HG03342 (cell line): Measurements from ENCODE around the gene CD320.
"Not testable (repeated sequence)": the region's sequence is repeated elsewhere in the genome, so short reads cannot be mapped to it uniquely, and the experiment has no call there.

ENCODE experiments used
- ATAC-seq: cut with Tn5 transposase; IDR thresholded peaks from one replicate; pipeline ENCODE4 v1.9.1; 2021; ENCODE audit warnings: mild to moderate bottlenecking, moderate library complexity; ENCODE audit not compliant: unreplicated experiment

Gene CD320

DNA sequence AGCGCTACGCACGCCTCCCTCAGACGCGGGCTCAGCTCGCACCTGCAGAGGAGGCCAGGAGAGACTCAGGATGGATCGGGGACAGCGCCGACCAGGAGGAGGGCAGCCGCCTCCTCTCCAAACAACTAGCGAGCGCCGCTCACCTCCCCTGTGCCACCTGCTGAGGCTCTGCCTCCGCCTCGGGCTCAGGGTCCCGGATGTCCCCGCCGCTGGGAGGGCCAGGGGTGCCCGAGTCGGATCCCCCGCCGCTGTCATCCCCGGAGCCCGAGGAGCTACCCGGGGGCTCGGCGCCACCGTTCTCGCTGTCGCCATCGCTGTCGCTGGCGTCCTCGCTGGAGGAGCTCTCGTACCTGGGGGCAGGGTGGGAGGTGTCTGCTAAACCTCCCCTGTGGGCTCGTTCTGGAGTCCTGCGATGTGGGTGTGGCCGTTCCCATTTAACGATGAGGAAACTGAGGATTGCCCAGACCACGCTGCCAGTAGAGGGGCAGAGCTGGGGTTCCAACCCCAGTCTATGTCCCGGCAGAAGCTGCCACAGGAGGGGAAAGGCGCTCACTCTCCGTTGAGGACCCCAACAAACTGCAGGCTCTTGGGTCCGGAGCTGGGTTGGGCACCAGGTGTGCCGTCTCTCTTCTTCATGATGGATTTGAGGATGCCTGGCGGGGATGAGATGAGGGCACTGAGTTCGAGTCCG, 25.8 kb upstream of the CD320 start:
- ATAC-seq, result no peak

DNA sequence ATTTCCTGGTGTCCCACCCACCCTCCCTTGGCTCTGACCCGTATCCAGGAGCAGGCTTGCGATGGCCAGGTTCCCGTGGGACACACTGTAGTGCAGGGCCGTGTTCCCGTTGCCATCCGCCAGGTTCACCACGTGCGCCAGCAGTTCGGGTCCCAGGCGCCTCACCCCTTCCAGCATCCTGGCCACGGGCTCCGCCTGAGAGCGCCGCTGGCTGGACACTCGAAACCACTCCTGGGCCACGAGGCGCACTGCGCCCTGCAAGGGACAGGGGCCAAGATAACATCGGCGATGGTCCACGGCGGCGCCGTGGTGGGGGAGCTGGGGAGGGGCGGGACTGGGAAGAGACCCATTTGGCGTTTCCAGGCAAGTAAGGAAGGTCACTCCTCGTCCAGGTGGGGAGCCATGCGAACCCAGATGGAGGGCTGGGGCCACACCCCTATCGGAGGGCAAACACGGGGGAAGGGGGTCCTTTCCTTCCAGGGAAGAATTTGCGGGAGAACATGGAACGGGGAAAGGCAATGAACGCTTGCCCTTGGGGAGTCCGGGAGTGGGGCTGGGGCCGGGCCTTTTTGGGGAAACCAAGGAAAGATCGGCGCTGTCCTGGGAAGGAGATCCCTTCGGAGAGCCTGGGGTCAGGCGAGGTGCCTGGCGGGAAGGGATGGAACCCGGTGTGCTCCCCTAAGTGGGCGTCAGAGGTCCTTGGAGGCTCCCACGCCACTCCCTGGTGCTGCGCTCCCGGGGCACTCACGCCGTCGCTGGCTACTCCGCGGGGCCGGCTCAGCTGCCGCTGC, 25.0 kb upstream of the CD320 start:
- ATAC-seq, result no peak

DNA sequence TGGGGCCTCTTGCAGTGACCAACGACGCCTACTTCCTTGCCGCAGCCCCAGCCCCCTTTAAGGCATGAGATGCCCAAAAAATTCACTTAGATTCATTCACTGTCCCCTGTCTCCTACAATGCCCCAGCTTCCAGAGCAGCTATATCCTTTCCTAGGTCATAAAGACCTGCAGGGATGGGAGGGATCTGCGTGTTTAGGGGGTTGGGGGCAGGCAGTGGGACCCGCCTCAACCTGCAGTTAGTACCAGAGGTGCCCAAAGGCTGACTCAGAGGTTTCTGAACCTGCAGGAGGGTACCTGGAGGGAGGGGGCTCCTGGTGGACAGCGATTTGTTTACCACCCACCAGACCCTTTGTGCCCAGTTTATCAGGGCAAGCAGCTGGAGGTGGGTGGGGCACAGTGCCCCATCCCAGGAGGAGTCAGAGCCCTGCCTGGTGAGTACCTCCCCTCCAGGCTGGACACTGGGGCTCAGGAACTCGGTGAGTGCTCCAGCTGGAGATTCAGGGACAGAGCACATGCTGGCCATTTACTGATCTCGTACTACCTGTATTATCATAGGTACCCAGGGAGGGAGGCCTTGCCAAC, 23.2 kb upstream of the CD320 start:
- no peak for ATAC-seq

DNA sequence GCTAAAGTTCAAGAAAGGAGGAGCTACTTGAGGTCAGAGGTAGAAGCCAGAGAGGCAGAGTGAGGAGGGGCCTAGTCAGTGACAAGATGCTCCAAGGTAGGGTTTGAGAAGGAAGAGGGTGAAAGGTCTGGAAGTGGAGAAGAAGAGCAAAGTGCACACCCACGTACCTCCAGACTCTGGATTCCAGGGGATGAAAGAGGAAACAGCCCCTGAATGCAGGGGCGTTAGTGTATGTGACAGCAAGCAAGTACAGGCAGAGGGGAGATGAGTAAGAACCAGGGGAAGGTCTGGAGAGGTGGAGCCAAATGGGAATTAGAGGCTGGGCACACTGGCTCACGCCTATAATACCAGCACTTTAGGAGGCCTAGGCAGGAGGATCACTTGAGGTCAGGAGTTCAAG, 21.8 kb upstream of the CD320 start:
- no peak for ATAC-seq

DNA sequence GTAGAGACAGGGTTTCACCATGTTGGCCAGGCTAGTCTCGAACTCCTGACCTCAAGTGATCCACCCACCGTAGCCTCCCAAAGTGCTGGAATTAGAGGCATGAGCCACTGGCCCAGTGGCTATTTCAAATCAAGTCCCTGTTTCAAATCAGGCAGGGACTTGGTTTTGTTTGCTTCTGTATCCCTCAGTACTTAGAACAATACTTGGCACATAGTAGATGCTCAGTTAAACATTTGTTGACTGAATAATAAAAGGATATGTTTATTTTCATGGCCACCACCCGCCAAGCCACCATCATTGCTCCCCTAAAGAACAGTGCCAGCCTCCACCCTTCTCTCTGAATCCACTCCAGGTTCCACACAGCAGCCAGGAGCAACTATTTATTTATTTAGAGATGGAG, 17.3 kb upstream of the CD320 start:
- ATAC-seq, result no peak

DNA sequence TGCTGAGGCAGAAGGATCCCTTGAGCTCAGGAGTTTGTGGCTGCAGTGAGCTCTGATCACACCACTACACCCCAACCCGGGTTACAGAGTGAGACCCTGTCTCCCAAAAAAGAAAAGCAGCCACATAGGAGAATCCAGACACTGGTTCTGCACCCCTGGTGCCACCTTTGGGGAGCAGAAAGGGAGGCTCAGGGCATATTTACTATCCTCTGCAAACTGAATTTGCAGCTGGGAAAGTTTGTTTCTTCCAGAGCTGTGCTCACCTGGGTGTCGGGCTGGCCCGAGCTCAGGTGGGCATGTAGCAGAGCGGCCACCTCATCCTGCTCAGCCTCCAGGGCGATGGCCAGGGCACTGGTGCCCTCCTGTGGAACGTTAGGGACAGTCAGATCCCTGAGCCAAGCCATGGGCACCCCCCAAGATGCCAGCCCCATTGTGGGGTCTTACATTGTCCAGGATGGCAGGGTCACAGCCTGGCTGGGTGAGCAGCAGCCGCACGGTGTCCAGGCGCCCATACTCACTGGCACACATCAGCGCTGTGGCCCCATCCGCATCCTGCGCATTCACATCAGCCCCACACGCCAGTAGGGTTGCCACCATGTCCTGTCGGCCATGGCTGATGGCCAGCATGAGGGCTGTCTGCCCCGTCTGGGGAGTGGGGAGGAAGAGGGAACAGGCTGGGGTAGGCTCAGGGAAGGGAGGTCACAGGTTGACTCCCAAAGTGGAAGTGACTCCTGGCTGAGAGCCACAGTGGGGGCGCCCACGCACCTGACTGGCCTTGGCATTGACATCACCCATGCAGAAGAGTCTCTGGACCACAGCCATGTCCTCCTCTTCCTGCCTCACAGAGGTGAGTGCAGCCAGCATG, 16.3 kb upstream of the CD320 start:
- no peak for ATAC-seq

DNA sequence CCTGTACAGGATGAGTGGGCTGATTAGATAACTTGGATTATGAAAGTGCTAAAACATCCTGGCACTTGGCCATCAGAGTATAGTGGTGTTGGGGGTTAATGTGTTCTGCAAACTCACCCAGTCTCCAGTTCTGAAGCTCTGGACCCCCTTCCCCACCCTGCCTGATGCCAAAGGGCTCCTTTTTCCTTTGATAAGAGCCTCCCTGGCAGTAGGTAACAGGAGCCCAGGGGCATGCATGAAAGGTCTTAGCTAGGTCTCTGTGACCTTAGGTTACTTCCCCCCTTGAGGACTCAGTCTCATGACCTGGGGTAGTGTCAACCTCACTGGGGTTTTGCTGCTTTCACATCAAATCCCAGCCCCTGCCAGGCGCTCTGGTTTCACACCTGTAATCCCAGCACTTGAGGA, 15.6 kb upstream of the CD320 start:
- ATAC-seq, result no peak

DNA sequence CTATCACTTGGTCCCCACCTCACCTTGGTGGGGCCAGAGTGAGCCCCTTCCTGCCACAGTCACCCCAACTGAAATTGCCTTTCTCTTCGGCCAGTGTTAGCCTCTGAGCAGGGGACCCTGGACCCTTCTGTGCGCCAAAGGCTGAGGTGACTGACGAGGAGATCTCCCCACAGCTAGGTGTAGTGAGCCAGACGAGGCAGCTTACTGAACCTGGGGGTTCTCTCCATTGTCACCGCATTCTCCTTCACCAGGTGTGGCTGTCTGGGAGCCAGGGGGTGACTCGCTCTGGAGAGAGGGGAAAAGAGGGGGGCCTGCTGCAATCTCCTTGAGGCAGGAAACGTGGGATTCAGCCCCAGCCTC, 14.5 kb upstream of the CD320 start:
- ATAC-seq, result no peak

DNA sequence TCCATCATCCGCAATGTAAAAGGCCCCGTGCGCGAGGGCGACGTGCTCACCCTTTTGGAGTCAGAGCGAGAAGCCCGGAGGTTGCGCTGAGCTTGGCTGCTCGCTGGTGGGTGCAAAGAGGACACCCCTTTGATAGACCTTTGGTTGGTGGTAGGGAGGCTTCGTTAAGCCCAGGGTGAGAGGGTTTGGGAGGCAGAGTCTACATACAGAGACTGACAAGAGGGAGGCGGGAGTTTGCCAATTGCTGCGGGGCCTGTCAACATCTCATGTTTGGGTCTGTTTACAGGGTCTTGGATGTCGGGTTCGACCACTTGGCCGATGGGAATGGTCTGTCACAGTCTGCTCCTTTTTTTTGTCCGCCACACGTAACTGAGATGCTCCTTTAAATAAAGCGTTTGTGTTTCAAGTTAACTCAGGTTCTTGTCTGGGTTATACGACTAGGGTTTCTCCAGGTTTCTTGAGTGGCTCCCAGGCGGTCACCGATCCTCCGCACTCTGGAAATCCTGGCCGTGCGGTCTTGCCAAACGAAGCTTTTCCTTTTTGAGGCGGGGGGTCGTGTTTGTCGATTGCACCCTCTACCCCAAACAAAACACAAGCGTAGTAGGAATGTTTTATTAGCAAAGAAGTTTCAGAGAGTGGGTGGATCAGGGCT, 14.0 kb upstream of the CD320 start:
- ATAC-seq, result no peak

DNA sequence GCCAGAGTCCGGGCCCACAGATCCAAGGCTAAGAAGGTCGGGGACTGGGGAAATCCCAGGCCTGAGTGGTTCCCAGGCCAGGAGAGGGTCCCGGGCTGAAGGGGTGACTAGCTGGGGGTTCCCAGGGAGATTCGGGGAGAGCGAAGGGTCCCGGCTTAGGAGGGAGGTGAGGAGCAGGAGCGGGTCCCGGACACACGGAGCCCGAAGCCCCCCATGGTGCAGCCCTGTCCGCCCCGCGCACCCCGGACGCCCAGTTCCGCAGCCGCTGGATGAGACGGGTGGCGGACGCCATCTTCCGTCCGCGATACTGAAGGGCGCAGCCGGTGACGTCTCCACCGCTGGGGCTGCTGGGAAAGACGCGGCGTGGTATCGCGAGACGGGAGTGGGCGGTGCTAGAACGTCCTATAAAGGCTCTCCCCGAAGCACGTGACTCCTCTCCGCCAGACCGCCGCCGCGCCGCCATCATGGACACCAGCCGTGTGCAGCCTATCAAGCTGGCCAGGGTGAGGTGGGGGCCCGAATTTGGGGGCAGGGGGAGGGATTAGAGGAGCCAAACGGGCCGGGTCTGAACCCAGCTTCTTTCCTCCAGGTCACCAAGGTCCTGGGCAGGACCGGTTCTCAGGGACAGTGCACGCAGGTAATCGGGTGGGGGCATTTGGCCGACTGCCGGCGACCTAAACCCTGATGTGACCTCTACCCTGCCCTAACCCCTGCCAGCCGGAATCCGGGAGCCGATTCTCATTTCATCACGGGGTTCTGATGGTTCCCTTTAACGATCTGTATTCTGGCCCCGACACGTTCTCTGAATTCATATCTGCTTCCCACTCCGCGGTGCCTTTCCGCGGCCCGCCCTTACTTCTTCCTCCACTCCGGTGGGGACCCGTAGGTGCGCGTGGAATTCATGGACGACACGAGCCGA, 13.2 kb upstream of the CD320 start, which contains the start of the genes NDUFA7 and RPS28:
Gene NDUFA7 (minus strand): TSS at position 309 of the 919 bp plus-strand sequence. CDS start 17 bp downstream, at position 292.
Gene RPS28 (plus strand): TSS at position 430 of the 919 bp plus-strand sequence. CDS start 35 bp downstream, at position 465.
- peak; percentile 84 for ATAC-seq

DNA sequence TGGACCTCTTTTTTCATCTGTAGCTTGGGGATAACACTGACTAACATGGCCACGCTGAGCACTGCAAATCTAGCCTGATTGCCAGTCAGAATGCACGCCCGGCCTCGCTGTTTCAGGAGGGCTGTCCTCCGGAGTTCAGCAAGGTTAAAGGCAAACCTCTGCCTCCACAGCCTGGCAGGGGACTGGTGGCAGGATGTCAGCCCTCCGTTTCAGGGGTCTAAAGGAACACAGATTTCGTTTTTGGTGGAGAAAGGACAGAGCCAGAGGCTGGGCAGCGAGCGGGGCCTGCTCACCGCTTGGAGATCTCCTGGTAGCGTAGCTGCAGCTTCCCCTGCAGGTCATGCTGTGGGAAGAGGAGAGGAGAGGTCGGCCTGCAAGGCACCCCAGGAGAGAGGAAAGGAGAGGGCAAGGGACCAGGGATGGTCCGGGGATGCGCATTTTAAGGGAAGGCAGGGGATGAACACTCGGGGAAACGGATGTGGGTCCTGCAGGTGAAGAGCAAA, 12.5 kb upstream of the CD320 start:
- ATAC-seq, result peak; percentile 20

DNA sequence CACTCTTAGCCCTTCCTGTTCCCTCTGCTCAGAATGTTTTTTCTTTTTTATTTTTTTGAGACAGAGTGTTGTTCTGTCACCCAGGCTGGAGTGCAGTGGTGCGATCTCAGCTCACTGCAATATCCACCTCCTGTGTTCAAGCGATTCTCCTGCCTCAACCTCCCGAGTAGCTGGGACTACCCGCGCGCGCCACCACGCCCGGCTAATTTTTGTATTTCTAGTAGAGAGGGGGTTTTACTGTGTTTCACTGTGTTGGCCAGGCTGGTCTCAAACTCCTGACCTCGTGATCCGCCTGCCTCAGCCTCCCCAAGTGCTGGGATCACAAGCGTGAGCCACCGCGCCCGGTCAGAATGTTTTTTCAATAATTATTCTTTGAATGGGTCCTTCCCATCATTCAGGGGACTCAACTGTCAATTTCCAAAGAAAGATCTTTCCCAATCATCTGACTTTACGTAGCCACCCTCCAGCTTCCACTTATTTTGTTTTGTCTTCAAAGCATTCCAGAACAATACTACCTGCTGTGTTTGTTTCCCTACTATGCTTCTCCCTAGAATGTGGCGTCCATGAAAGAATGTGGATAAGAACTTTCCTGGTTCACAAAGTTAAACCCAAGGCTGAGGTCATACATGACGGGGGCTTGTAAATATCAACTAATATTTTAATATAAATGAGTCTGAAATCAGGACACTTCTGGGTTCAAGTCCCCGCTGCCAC, 11.8 kb upstream of the CD320 start:
- no peak for ATAC-seq

DNA sequence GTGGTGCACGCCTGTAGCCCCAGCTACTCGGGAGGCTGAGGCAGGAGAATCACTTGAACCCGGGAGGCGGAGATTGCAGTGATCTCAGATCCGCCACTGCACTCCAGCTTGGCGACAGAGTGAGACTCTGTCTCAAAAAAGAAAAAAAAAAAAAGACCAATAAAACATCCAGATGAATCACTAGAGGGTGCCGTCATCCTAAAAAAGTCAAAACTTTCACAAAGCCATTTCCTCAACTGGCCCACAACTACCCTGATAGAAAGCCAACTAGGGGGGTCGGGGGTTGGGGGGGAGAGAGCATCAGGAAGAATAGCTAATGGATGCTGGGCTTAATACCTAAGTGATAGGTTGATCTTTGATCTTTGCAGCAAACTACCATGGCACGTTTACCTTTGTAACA, 10.7 kb upstream of the CD320 start:
- not testable (repeated sequence) for ATAC-seq

DNA sequence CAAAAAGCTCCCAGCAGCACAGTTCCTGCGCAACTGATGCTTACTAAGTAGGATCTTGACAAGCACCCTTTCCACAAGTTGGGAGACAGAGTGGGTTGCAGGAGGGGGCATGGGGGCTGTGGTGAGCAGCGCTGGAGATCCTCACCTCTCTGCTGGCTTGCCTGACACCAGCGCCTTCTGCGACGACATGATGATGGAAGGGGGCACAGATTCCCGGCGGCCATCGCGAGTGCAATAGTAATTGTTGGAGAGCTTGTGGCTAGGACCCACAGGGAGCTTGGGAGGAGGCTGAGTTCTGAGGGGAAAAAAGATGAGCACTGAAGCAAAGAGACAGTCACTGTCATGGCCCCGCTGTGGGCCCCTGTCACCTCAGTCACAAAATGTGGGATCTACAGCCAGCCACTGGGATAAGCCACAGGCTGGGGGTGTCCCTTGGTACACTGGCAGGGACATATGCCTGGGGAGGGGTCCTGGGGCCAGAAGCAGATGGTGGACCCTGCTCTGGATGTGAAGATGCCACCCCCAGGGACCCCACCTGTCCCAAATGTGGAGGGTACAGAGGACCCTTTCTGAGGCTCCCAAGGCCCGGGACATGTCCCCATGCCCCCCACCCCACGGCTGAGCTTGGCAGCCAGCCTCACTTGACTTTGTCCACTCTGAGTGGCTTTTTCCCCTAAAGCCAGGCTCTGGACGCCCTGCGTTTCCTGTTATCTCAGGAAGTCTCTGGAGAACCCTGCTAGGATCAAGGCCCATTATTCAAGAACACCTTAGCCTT, 8.4 kb upstream of the CD320 start:
- no peak for ATAC-seq

DNA sequence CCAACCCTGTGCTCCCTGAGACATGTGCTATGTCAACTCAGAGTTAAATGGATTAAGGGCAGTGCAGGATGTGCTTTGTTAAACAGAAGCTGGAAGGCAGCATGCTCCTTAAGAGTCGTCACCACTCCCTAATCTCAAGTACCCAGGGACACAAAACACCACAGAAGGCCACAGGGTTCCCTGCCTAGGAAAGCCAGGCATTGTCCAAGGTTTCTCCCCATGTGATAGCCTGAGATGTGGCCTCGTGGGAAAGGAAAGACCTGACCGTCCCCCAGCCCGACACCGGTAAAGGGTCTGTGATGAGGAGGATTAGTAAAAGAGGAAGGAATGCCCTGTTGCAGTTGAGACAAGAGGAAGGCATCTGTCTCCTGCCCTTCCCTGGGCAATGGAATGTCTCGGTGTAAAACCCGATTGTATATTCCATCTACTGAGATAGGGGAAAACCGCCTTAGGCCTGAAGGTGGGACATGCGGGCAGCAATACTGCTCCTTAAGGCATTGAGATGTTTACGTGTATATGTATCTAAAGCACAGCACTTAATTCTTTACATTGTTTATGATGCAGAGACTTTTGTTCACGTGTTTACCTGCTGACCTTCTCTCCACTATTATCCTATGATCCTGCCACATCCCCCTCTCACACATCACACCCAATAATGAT, 7.0 kb upstream of the CD320 start:
- ATAC-seq, result not testable (repeated sequence)

DNA sequence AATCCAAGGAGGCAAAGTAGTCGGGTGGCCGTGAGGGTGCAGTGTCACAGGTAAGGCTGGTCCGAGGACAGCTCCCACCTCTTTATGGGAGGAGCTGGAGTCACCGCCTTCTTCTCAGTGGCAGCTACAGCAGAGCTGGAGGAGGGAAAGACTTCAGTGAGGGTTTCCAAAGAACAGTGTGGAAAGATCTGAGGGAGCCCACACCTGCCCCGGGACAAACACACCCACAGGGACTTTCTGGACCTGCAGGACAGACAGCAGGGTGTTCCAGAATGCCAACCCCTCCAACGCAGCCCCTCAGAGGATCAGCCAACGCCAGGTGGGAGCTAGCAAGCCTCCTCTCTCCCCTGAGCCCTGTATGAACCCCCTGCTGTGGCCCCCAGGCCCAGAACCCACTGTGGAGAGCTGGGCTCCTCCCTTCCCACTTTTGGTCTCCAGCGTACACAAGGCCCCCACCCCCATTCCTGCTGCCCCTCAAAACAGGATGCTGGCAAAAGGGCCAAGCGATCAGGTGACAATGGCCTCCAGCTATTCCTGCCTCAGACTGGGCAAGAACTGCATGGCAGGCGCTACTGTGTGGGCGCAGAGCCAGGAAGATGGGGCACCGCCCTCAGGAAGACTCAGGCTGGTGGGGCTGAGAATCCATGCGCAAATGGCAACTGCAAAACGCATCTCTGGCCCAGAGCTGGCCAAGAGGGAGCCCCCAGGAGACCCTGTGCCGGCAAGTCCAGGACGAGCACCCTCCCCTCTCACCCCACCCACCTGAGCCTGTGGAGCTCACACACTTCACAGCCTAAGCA, 3.5 kb upstream of the CD320 start:
- ATAC-seq, result no peak
